GM18526 (cell line): ENCODE measurements around the gene YWHAG.

Experiments
- POLR2A ChIP-seq: IDR thresholded peaks from 3 replicates; pipeline ENCODE4 v1.6.1; 2011; ENCODE audit not compliant: insufficient read length; ENCODE audit errors: extremely low read depth

Gene YWHAG

GRCh38 chr7:76358481-76359110 lies at the start of gene YWHAG:
Gene YWHAG (minus strand): TSS chr7:76358991. CDS start chr7:76358808, 183 bp downstream.
- TF ChIP-seq POLR2A = peak; percentile 99

GRCh38 chr7:76408121-76408560 lies 49.4 kb upstream of the YWHAG start:
- no peak for TF ChIP-seq POLR2A

GRCh38 chr7:76407718-76408117 lies 48.9 kb upstream of the YWHAG start:
- no peak for TF ChIP-seq POLR2A

GRCh38 chr7:76405738-76406137 lies 46.9 kb upstream of the YWHAG start:
- TF ChIP-seq POLR2A = no peak

- TF ChIP-seq POLR2A = no peak
Observed at GRCh38 chr7:76403780-76404494, 45.1 kb upstream of the YWHAG start.

GRCh38 chr7:76400248-76400647 lies 41.5 kb upstream of the YWHAG start:
- TF ChIP-seq POLR2A = no peak

GRCh38 chr7:76397409-76398183 lies 38.8 kb upstream of the YWHAG start:
- peak; percentile 26 for TF ChIP-seq POLR2A

GRCh38 chr7:76396864-76397263 lies 38.1 kb upstream of the YWHAG start:
- TF ChIP-seq POLR2A = no peak

- TF ChIP-seq POLR2A = no peak
Observed at GRCh38 chr7:76395965-76396726, 37.4 kb upstream of the YWHAG start.

GRCh38 chr7:76394957-76395356 lies 36.2 kb upstream of the YWHAG start:
- no peak for TF ChIP-seq POLR2A

- peak; percentile 83 for TF ChIP-seq POLR2A
Observed at GRCh38 chr7:76393116-76394031, 34.6 kb upstream of the YWHAG start.

- TF ChIP-seq POLR2A = no peak
Observed at GRCh38 chr7:76392531-76393115, 33.8 kb upstream of the YWHAG start.

- TF ChIP-seq POLR2A = no peak
Observed at GRCh38 chr7:76390092-76390491, 31.3 kb upstream of the YWHAG start.
